ENCODE measurements around the gene PCMTD2. TPM values are rescaled to one million over a fixed set of nuclear protein-coding genes. Genes with fewer than 3 reads are reported as not detected.

Gene PCMTD2
- total RNA-seq, 1 donor from 2014 or later = 101 TPM

GRCh38 chr20:64257107-64257757, 1.7 kb downstream of the PCMTD2 start:
- Mint-ChIP-seq H3K27ac (peak overlapping the region; percentile 88), H3K4me1 (ENCODE audit: unreplicated experiment) (peaks cover 38% of the 10 kb centered on the region)

GRCh38 chr20:64258071-64258823, 2.7 kb downstream of the PCMTD2 start:
- H3K4me1 Mint-ChIP-seq (ENCODE audit: unreplicated experiment) = peaks cover 38% of the 10 kb centered on the region
- H3K9me3 Mint-ChIP-seq = no peaks in the 10 kb centered on the region
- H3K36me3 Mint-ChIP-seq = peaks cover 4% of the 10 kb centered on the region
- TF ChIP-seq CTCF (conservative IDR thresholded peaks at IDR 0.05) = no peak
- peak overlapping the region; percentile 47 for H3K4me3 Mint-ChIP-seq
- peaks cover under 1% of the 10 kb centered on the region for H3K27me3 Mint-ChIP-seq
- H3K27ac Mint-ChIP-seq = no peak overlapping the region
- DNase-seq (ENCODE audit: extremely low spot score, unreplicated experiment) = no peak

More at GRCh38 chr20:64257107-64257757, 1.7 kb downstream of the PCMTD2 start:
- TF ChIP-seq CTCF (conservative IDR thresholded peaks at IDR 0.05) = no peak
- Mint-ChIP-seq H3K4me3 (peak overlapping the region; percentile 95), H3K36me3 (no peaks in the 10 kb centered on the region), H3K9me3 (no peaks in the 10 kb centered on the region), H3K27me3 (peaks cover 4% of the 10 kb centered on the region)
- no peak for DNase-seq (ENCODE audit: extremely low spot score, unreplicated experiment)

GRCh38 chr20:64260239-64260638, 4.7 kb downstream of the PCMTD2 start:
- H3K27ac Mint-ChIP-seq = peak overlapping the region; percentile 25

GRCh38 chr20:64261138-64261537, 5.6 kb downstream of the PCMTD2 start:
- TF ChIP-seq CTCF (conservative IDR thresholded peaks at IDR 0.05) = no peak
- Mint-ChIP-seq H3K4me1 (ENCODE audit: unreplicated experiment) (peaks cover 38% of the 10 kb centered on the region), H3K9me3 (no peaks in the 10 kb centered on the region), H3K27me3 (no peaks in the 10 kb centered on the region), H3K36me3 (peaks cover 14% of the 10 kb centered on the region), H3K4me3 (peak overlapping the region; percentile 68), H3K27ac (peak overlapping the region; percentile 73)
- DNase-seq (ENCODE audit: extremely low spot score, unreplicated experiment) = no peak

More at GRCh38 chr20:64260239-64260638, 4.7 kb downstream of the PCMTD2 start:
- Mint-ChIP-seq H3K27me3 (no peaks in the 10 kb centered on the region), H3K4me1 (ENCODE audit: unreplicated experiment) (peaks cover 38% of the 10 kb centered on the region), H3K36me3 (peaks cover 12% of the 10 kb centered on the region), H3K9me3 (no peaks in the 10 kb centered on the region), H3K4me3 (peak overlapping the region; percentile 2)
- no peak for TF ChIP-seq CTCF (conservative IDR thresholded peaks at IDR 0.05)
- DNase-seq (ENCODE audit: extremely low spot score, unreplicated experiment) = no peak

- Mint-ChIP-seq H3K9me3 (no peaks in the 10 kb centered on the region), H3K4me3 (no peak overlapping the region), H3K36me3 (peaks cover 19% of the 10 kb centered on the region), H3K27ac (no peak overlapping the region), H3K4me1 (ENCODE audit: unreplicated experiment) (peaks cover 18% of the 10 kb centered on the region), H3K27me3 (no peaks in the 10 kb centered on the region)
- no peak for DNase-seq (ENCODE audit: extremely low spot score, unreplicated experiment)
- no peak for TF ChIP-seq CTCF (conservative IDR thresholded peaks at IDR 0.05)
These were observed 8.5 kb downstream of the PCMTD2 start for GRCh38 chr20:64264091-64264490.

Data from type B pancreatic cell (in vitro differentiated cells).